Panc1 (cell line): ENCODE data around the gene GRM7.

Experiments used
- POLR2AphosphoS5 ChIP-seq: IDR thresholded peaks from 2 replicates; pipeline ENCODE4 v1.6.1; 2012; ENCODE audit warnings: mild to moderate bottlenecking, low read depth, low read length, moderate library complexity
- TF ChIP-seq, protein P1 (sequence below): fragments of 450-650 bp; IDR thresholded peaks from 2 replicates; pipeline ENCODE4 v1.5.1; 2017; ENCODE audit warnings: mild to moderate bottlenecking

DNA sequence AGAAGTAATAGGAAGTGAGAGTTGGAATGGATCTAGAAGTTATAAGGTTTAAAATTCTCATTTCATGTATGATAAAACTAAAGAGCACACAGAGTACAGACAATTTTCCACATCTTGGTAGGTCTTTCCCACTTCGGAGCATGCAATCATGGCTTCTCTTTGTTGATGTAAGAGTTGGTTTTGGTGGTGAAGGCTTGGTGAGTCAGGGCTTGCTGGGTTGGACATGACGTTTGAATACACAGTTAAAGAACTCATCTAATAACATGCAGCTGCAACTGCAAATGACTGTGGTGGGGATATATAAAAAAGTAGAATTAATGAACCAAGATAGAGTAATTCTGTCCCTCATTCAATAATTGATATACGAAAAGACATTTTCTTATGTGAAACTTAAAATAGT lies 39.5 kb upstream of the GRM7 start:
- TF ChIP-seq, protein P1, sequence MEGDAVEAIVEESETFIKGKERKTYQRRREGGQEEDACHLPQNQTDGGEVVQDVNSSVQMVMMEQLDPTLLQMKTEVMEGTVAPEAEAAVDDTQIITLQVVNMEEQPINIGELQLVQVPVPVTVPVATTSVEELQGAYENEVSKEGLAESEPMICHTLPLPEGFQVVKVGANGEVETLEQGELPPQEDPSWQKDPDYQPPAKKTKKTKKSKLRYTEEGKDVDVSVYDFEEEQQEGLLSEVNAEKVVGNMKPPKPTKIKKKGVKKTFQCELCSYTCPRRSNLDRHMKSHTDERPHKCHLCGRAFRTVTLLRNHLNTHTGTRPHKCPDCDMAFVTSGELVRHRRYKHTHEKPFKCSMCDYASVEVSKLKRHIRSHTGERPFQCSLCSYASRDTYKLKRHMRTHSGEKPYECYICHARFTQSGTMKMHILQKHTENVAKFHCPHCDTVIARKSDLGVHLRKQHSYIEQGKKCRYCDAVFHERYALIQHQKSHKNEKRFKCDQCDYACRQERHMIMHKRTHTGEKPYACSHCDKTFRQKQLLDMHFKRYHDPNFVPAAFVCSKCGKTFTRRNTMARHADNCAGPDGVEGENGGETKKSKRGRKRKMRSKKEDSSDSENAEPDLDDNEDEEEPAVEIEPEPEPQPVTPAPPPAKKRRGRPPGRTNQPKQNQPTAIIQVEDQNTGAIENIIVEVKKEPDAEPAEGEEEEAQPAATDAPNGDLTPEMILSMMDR: no peak
- TF ChIP-seq POLR2AphosphoS5: no peak
